ENCODE data around the gene GPC6.

The GPC6 gene

DNA sequence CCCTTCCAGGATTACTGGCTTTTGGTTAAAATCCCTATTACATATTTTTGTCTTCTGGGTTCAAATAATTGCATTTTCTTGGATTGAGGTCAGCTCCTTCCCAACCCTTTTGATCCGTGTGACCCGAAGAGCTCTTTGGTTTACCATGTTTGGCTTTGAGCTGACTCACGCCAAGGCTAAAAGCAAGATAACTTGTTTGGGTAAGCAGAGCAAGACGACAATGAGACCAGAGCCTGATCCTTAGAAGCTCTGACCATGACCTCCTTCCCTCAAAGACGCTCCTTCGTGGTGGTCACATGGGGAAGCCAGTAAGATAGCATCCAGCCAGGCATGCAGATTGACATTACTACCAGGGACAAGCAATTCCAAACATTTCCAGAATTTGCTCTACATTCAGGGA is 1099.0 kb downstream of the GPC6 start:
- no peak overlapping the region for H3K4me3 Mint-ChIP-seq
- peaks cover 3% of the 10 kb centered on the region for H3K27me3 Mint-ChIP-seq (ENCODE audit: low read depth)
- peaks cover 2% of the 10 kb centered on the region for H3K9me3 Mint-ChIP-seq
- TF ChIP-seq, protein P1, sequence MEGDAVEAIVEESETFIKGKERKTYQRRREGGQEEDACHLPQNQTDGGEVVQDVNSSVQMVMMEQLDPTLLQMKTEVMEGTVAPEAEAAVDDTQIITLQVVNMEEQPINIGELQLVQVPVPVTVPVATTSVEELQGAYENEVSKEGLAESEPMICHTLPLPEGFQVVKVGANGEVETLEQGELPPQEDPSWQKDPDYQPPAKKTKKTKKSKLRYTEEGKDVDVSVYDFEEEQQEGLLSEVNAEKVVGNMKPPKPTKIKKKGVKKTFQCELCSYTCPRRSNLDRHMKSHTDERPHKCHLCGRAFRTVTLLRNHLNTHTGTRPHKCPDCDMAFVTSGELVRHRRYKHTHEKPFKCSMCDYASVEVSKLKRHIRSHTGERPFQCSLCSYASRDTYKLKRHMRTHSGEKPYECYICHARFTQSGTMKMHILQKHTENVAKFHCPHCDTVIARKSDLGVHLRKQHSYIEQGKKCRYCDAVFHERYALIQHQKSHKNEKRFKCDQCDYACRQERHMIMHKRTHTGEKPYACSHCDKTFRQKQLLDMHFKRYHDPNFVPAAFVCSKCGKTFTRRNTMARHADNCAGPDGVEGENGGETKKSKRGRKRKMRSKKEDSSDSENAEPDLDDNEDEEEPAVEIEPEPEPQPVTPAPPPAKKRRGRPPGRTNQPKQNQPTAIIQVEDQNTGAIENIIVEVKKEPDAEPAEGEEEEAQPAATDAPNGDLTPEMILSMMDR (IDR thresholded peaks at IDR 0.05; ENCODE audit: unreplicated experiment in 3 of 3) = no peak
- H3K36me3 Mint-ChIP-seq (ENCODE audit: low read depth) = peaks cover 16% of the 10 kb centered on the region
- H3K27ac Mint-ChIP-seq = peak overlapping the region; percentile 70 to 99 (median 95)
- H3K4me1 Mint-ChIP-seq = peaks cover 58% of the 10 kb centered on the region

GRCh38 chr13:94327318-94327717 is 1100.7 kb downstream of the GPC6 start:
- peaks cover 6% of the 10 kb centered on the region for H3K36me3 Mint-ChIP-seq (ENCODE audit: low read depth)
- H3K9me3 Mint-ChIP-seq = no peaks in the 10 kb centered on the region
- peak overlapping the region in 2 of 3 experiments; percentile 12 to 30 for H3K4me3 Mint-ChIP-seq
- H3K27ac Mint-ChIP-seq = peak overlapping the region; percentile 95 to 99 (median 96)
- TF ChIP-seq, protein P1 (IDR thresholded peaks at IDR 0.05; ENCODE audit: unreplicated experiment in 3 of 3) = no peak
- peaks cover 69% of the 10 kb centered on the region for H3K4me1 Mint-ChIP-seq
- H3K27me3 Mint-ChIP-seq (ENCODE audit: low read depth) = no peaks in the 10 kb centered on the region

DNA sequence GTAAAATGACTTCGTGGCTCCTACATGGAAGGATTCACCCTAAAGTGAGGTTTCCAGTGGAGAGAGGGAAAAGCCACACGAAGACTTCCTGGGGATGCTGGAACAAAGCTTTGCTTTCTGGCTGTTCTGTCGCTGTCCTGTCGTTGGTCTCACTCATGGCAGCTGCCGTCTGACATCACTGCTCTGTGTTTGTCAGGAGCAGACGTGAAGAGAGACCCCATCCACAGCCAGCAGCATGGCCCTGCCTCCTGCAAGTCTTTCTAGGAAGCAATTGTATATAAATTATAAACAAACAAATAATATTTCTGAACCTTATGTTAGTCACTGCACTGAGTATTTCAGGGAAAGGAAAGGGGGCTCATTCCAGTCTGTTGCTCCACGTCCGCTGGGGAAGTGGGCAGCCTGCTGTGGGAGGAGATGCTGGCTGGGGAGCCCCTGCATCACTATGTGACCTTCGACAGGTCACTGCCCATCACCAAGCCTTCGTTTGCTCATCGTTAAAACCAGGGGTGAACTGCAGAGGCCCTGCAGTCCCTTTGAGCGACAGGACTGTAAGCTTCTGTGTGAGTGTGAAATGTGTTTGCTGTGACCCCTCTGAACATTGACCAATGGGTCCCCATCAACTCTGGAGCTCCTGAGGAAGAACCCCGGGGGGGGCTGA is 1101.9 kb downstream of the GPC6 start:
- Mint-ChIP-seq H3K36me3 (ENCODE audit: low read depth) (peaks cover 6% of the 10 kb centered on the region), H3K27ac (peak overlapping the region; percentile 95 to 99 (median 96)), H3K27me3 (ENCODE audit: low read depth) (no peaks in the 10 kb centered on the region), H3K4me3 (no peak overlapping the region), H3K4me1 (peaks cover 80% of the 10 kb centered on the region), H3K9me3 (no peaks in the 10 kb centered on the region)
- TF ChIP-seq, protein P1 (IDR thresholded peaks at IDR 0.05; ENCODE audit: unreplicated experiment in 3 of 3) = no peak

- Mint-ChIP-seq H3K4me1 (peaks cover 81% of the 10 kb centered on the region), H3K9me3 (no peaks in the 10 kb centered on the region), H3K36me3 (ENCODE audit: low read depth) (peaks cover 6% of the 10 kb centered on the region), H3K27ac (peak overlapping the region; percentile 95 to 99 (median 96)), H3K4me3 (peak overlapping the region in 1 of 3 experiments; percentile 20), H3K27me3 (ENCODE audit: low read depth) (no peaks in the 10 kb centered on the region)
- TF ChIP-seq, protein P1 (IDR thresholded peaks at IDR 0.05; ENCODE audit: unreplicated experiment in 3 of 3) = no peak
These were observed 1102.7 kb downstream of the GPC6 start for GRCh38 chr13:94329277-94329676.

GRCh38 chr13:94329754-94330551 is 1103.3 kb downstream of the GPC6 start:
- TF ChIP-seq, protein P1 (IDR thresholded peaks at IDR 0.05; ENCODE audit: unreplicated experiment in 3 of 3) = no peak
- peaks cover 75% of the 10 kb centered on the region for H3K4me1 Mint-ChIP-seq
- peak overlapping the region; percentile 95 to 99 (median 96) for H3K27ac Mint-ChIP-seq
- no peaks in the 10 kb centered on the region for H3K27me3 Mint-ChIP-seq (ENCODE audit: low read depth)
- peak overlapping the region in 2 of 3 experiments; percentile 49 to 53 for H3K4me3 Mint-ChIP-seq
- no peaks in the 10 kb centered on the region for H3K9me3 Mint-ChIP-seq
- peaks cover 6% of the 10 kb centered on the region for H3K36me3 Mint-ChIP-seq (ENCODE audit: low read depth)
